ENCODE measurements around the gene TMEM120B.
A peak's percentile ranks its signal among the peaks of the same experiment; 100 is the strongest.
"Not testable (repeated sequence)": the region's sequence is repeated elsewhere in the genome, so short reads cannot be mapped to it uniquely, and the experiment has no call there.

The TMEM120B gene

GRCh38 chr12:121712461-121713256, at the start of gene TMEM120B:
TMEM120B (plus strand) TSS chr12:121712752; CDS start chr12:121712896, 144 bp downstream.
- peak; percentile 68 to 75 (median 69) for DNase-seq (ENCODE audit: low read depth in 3 of 3)

GRCh38 chr12:121663610-121663929, 49.0 kb upstream of the TMEM120B start:
- no peak for DNase-seq (ENCODE audit: low read depth in 3 of 3)

GRCh38 chr12:121666829-121667228, 45.7 kb upstream of the TMEM120B start:
- not testable (repeated sequence) for DNase-seq (ENCODE audit: low read depth in 3 of 3)

- DNase-seq (ENCODE audit: low read depth in 3 of 3), result peak in 1 of 3 donors; percentile 51
These were observed 43.6 kb upstream of the TMEM120B start for GRCh38 chr12:121668750-121669520.

- no peak for DNase-seq (ENCODE audit: low read depth in 3 of 3)
These were observed 43.0 kb upstream of the TMEM120B start, which contains the start of gene MORN3 for GRCh38 chr12:121669521-121669900. MORN3 (minus strand) TSS chr12:121669654; CDS start chr12:121669483, 171 bp downstream.

GRCh38 chr12:121673013-121673511, 39.5 kb upstream of the TMEM120B start:
- DNase-seq (ENCODE audit: low read depth in 3 of 3), result no peak

GRCh38 chr12:121676190-121676589, 36.4 kb upstream of the TMEM120B start:
- no peak for DNase-seq (ENCODE audit: low read depth in 3 of 3)

GRCh38 chr12:121678305-121678704, 34.2 kb upstream of the TMEM120B start:
- no peak for DNase-seq (ENCODE audit: low read depth in 3 of 3)

- DNase-seq (ENCODE audit: low read depth in 3 of 3), result no peak
These were observed 33.7 kb upstream of the TMEM120B start for GRCh38 chr12:121678716-121679300.

GRCh38 chr12:121679661-121680197, 32.8 kb upstream of the TMEM120B start:
- DNase-seq (ENCODE audit: low read depth in 3 of 3), result not testable (repeated sequence)

- DNase-seq (ENCODE audit: low read depth in 3 of 3), result no peak
These were observed 23.6 kb upstream of the TMEM120B start for GRCh38 chr12:121688966-121689365.

GRCh38 chr12:121689430-121689829, 23.1 kb upstream of the TMEM120B start:
- DNase-seq (ENCODE audit: low read depth in 3 of 3), result no peak

GRCh38 chr12:121692744-121693143, 19.8 kb upstream of the TMEM120B start:
- not testable (repeated sequence) for DNase-seq (ENCODE audit: low read depth in 3 of 3)

GRCh38 chr12:121693155-121693687, 19.3 kb upstream of the TMEM120B start:
- no peak for DNase-seq (ENCODE audit: low read depth in 3 of 3)

GRCh38 chr12:121697093-121697698, 15.4 kb upstream of the TMEM120B start:
- peak in 1 of 3 donors; percentile 41 for DNase-seq (ENCODE audit: low read depth in 3 of 3)

- DNase-seq (ENCODE audit: low read depth in 3 of 3), result not testable (repeated sequence)
These were observed 14.7 kb upstream of the TMEM120B start for GRCh38 chr12:121697861-121698260.

- DNase-seq (ENCODE audit: low read depth in 3 of 3), result no peak
These were observed 10.8 kb upstream of the TMEM120B start for GRCh38 chr12:121701667-121702277.

- no peak for DNase-seq (ENCODE audit: low read depth in 3 of 3)
These were observed 9.6 kb upstream of the TMEM120B start for GRCh38 chr12:121702944-121703343.

GRCh38 chr12:121705514-121705913, 7.0 kb upstream of the TMEM120B start:
- DNase-seq (ENCODE audit: low read depth in 3 of 3), result no peak

- no peak for DNase-seq (ENCODE audit: low read depth in 3 of 3)
These were observed 4.1 kb upstream of the TMEM120B start for GRCh38 chr12:121708313-121709063.
